DMS153 treated with DMSO at 0.1 percent for 48 hours (cell line): ENCODE results near the gene S100A7.

Source experiments
- DNase-seq: peaks from one replicate; lab custom pipeline; 2025; ENCODE audit not compliant: unreplicated experiment; lab: John Stamatoyannopoulos, UW

S100A7 gene

GRCh38 chr1:153460551-153460950 lies at the start of gene S100A7:
Gene S100A7 (minus strand): TSS chr1:153460651. CDS start chr1:153459013, 1,638 bp downstream.
- no peak for DNase-seq

- no peak for DNase-seq
Observed at GRCh38 chr1:153509729-153510354, 49.4 kb upstream of the S100A7 start.

- DNase-seq = no peak
Observed at GRCh38 chr1:153509036-153509435, 48.6 kb upstream of the S100A7 start.

GRCh38 chr1:153507926-153508583 lies 47.6 kb upstream of the S100A7 start:
- DNase-seq = no peak

- DNase-seq = no peak
Observed at GRCh38 chr1:153506831-153507413, 46.5 kb upstream of the S100A7 start.

GRCh38 chr1:153506386-153506785 lies 45.9 kb upstream of the S100A7 start:
- no peak for DNase-seq

- DNase-seq = no peak
Observed at GRCh38 chr1:153505576-153505975, 45.1 kb upstream of the S100A7 start.

GRCh38 chr1:153503766-153504165 lies 43.3 kb upstream of the S100A7 start:
- DNase-seq = no peak

- DNase-seq = no peak
Observed at GRCh38 chr1:153498746-153499145, 38.3 kb upstream of the S100A7 start.

- DNase-seq = no peak
Observed at GRCh38 chr1:153495536-153495935, 35.1 kb upstream of the S100A7 start.

- DNase-seq = peak; percentile 91
Observed at GRCh38 chr1:153494976-153495535, 34.6 kb upstream of the S100A7 start.

- peak; percentile 29 for DNase-seq
Observed at GRCh38 chr1:153493343-153493960, 33.0 kb upstream of the S100A7 start.

- peak; percentile 97 for DNase-seq
Observed at GRCh38 chr1:153490272-153491051, 30.0 kb upstream of the S100A7 start.

- DNase-seq = no peak
Observed at GRCh38 chr1:153488731-153489130, 28.3 kb upstream of the S100A7 start.

GRCh38 chr1:153487707-153488106 lies 27.3 kb upstream of the S100A7 start:
- no peak for DNase-seq

GRCh38 chr1:153485863-153486262 lies 25.4 kb upstream of the S100A7 start:
- DNase-seq = peak; percentile 93

- DNase-seq = peak; percentile 86
Observed at GRCh38 chr1:153483776-153484175, 23.3 kb upstream of the S100A7 start.

- no peak for DNase-seq
Observed at GRCh38 chr1:153481124-153481523, 20.7 kb upstream of the S100A7 start.

- DNase-seq = no peak
Observed at GRCh38 chr1:153478692-153479618, 18.5 kb upstream of the S100A7 start.
